NCI-H1105 treated with DMSO at 0.1 percent for 48 hours (cell line): ENCODE results near the gene EFCAB6.

ENCODE experiments used
- DNase-seq: peaks from one replicate; lab custom pipeline; 2025; lab: John Stamatoyannopoulos, UW

The EFCAB6 gene

DNA sequence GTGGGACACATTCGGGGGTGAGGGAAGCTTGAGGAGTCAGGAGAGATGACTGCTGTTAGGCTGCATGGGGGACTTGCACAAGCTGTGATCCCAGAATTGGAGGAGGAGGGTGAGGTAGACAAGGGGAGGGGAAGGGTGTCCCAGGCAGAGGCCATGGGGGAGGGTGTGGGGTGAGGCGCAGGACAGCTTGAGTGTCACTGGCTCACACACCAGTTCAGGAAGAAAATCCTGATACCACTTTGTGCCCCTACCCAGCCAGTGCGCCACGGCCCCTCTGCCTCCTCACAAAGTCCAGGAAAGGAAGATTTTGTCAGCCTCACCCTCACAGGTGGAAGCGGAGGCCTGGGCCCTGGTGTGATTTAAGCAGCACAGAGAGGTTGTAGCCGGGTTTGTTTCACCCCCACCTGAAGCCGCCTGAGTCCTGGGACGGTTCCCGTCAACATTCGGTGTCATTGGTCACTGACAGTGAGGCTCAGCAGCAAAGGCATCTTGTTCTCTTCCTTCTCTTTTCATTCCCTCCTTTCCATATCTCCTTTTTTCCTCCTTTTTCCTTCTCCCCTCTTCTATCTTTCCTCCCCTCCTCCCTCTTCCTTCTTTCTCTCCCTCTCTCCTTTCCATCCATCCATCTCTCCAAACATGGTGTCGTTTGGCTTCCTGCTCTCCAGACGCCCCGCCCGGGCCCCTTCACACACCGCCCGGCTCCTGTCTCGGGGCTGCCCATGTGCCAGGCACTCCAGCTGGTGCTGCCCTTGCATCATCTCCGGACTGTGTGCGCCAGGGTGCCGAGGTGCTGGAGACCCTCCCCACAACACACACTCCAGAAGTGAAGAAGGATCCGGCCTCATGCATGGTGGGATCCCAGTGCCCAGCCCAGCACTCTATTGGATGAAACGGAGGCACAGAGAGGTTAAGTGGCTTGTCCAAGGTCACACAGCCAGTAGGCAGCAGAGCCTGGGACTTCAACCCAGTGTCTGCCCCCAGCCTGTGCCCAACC lies 311.0 kb downstream of the EFCAB6 start:
- DNase-seq: no peak

DNA sequence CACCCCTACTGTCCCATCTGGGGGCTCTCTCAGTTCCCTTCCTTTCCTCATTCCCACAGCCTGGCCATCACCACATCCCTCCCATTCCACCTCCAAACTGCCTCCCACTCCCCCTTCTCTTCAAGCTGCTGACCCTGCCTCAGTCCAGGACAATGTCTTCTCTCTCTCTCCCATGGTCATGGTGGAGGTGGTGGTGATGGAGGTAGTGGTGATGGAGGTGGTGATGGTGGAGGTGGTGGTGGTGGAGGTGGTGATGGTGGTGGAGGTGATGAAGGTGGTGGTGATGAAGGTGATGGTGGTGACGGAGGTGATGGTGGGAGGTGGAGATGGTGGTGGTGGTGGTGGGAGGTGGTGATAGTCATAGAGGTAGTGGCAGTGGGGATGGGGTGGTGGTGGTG lies 313.2 kb downstream of the EFCAB6 start:
- DNase-seq: no peak

DNA sequence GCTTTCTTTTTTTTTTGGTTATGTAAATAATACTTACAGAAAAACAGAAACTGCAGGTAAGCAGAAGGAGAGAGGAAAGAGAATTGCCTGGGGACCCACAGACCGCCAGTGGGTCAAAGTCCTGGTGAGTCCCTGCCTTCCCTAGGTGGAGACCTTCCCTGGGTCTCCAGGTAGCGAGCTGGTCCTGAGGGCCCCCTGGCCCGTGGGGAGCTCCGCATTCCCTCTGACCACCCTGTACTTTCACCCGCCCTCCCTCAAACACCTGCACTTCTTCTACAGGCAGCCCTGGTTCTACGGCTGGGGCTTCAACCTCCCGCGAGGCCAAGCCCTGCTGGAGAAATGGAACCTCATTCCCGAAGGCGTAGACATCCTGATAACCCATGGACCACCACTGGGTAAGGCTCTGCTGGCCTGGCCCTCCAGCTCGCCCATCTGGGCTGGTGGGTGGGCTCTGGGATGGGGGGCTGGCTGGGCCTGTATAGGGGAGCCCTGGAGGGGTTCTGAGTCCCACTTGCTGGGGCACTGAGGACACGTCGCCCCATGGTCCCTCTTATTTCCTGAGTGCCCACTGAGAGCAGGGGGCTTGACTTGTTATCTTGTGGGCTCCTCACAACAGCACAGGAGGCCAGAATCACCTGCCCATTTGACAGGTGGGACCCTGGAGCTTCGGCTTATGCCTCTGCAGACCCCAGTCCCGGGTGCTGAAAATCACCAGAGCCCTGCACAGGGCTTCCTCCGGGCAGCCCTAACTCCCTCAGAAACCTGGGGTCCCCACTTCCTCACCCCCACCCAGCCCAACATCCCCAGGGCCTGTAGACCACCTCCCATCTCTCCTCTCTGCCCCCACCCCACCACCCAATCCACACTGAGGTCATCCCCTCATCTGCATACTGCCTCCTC lies 313.9 kb downstream of the EFCAB6 start:
- no peak for DNase-seq

DNA sequence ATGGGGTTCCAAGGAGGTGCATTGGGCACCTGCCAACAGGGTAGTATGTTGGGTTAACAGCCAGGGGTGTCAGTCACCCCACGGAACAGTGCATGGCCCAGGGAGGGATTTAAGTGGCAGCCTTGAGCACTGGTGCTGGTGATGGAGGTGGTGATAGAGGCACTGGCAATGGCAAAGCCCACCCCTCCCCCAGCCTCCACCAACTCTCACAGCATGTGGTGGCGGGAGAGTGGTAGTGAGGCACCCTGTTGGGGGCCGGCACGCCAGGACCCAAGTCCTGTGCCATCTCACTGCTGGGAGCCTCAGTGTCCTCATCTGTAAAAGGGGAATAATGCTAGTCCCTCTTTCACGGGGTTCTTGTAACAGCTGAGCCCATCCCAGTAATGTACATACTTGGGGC lies 318.8 kb downstream of the EFCAB6 start:
- DNase-seq: no peak

GRCh38 chr22:43491737-43492136 lies 320.4 kb downstream of the EFCAB6 start:
- DNase-seq: no peak

DNA sequence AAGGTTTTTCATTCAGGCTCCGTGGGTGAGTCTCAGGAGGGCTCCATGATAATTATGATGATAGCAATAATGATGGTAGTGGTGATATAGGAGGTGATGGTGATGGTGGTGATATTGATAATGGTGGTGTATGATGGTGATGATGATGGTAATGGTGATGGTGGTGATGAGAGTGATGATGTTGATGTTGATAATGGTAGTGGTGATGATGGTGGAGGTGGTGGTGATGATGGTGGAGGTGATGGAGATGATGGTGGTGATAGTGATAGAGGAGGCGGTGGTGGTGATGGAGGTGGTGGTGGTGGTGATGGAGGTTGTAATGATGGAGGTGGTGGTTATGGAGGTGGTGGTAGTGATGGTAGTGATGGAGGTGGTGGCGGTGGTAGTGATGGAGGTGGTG lies 320.9 kb downstream of the EFCAB6 start:
- DNase-seq: no peak

DNA sequence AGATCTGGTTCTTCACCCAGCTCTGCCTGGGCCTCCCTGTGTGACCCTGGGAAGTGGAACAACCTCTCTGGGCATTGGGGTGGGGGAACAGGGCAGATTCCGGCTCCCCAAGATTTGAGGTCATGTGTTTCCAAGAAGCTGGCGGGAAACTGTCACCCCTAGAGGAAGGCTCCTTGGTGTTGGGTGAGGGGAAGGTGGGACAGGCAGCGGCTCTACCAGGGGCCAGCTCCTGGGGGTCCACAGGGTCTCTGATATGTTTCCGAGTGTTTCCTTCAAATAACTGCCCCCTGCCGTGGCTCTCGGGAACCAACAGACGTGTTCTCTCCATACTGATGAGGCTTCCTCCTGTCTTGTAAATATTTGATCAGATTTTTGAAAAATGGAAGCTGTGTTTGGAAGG lies 321.8 kb downstream of the EFCAB6 start:
- DNase-seq: no peak

DNA sequence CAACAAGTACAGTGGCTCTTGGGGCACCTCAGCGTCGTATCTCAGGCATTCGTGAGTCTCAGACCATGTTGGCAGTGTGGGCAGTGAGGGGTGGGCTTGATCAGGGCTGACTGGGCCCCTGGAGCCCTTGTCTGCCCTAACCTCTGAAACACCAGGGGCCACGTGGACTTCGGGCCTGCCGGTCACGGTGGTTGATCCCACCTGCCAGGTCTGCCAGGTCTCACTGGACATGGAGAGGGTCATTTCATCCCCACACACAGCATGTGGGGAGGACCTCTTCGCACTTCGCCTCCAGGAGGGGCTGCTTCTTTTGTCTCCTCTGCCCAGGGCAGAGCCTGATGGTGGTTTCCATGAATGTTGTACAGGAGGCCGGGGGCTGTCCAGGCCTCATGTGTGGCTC lies 323.2 kb downstream of the EFCAB6 start:
- no peak for DNase-seq

DNA sequence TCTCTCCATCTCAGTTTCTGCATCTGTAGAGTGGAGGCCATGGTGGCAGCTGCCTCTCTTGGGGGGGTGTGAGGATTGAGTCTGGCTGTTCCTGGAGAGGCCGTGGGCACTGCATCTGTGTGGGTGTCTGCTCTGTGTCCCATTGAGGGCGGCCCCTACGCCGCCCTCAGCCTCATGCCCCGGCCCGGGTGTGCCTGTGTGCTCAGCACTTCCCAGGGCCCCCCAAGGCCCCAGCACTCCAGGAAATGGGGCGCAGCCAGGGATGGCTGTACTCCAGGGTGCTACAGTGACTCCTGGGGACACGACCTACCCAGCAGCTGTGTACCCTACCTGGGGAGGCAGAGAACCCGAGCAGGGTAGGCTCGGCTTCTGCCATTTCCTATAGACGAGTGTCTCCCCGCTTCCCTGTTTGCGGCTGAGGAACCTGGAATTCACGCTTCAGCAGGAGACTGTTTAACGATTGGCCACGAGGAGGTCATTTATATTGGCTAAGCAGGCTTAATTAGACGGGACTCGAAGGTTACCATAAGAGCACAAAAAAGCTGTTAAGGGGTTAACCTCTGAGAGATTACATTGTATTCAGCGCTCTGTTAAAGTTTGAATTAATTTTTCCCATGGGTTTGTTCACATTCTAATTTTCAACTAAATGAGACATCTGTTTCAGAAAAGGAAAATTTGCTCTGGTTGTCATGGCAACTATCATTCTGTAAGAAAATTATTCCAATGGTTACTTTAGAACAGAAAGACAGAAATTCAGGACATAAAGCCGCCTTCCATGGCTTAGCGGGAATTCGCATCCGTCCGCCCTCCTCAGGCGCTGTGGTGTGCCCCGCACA lies 323.9 kb downstream of the EFCAB6 start:
- no peak for DNase-seq

GRCh38 chr22:43487311-43488030 lies 324.6 kb downstream of the EFCAB6 start:
- DNase-seq: no peak

GRCh38 chr22:43485502-43486089 lies 326.5 kb downstream of the EFCAB6 start:
- no peak for DNase-seq

DNA sequence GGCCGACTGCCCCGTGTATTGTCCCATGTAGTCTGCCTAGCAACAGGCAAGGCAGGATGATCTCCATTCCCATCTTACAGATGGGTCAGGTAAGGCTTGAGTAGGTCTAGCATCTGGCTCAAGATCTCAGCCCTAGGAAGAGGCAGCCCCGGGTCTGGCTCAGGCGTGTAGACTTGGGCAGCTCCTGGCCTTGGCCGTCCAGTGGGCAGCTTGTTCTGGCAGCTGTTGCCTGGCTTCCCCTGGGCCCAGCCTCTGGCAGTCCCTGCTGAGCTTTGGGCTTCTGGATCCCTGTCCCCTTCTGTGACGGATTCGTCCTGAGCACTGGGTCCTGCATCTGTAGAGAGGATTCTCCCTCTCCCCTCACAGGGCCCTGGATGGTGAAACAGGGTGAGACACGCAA lies 327.9 kb downstream of the EFCAB6 start:
- DNase-seq: no peak

DNA sequence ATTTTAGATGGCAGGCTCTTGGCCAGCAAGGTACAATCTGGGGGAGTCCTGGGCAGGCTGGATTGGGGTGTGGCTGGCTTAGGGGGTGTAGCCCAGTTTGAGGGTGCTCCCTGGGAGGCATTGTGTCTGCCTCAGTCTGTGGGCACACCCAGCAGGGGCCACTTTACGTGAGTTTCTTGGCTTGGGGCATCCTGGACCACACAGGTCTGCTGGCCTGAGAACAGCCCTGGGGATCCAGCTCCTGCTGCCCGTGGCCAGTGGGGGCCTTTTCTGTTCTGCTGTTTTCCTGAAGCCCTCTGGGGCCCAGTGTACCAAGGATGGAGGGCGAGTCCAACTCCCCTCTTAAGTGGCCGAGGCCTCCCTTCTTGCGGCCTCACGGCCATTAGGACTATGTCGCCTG lies 328.4 kb downstream of the EFCAB6 start:
- DNase-seq: no peak

GRCh38 chr22:43483266-43483665 lies 328.8 kb downstream of the EFCAB6 start:
- DNase-seq: no peak

GRCh38 chr22:43482318-43482625 lies 329.8 kb downstream of the EFCAB6 start:
- DNase-seq: no peak

- DNase-seq: peak; percentile 40
Observed at GRCh38 chr22:43481568-43482317, 330.4 kb downstream of the EFCAB6 start.

- no peak for DNase-seq
Observed at GRCh38 chr22:43479962-43480361, 332.1 kb downstream of the EFCAB6 start.

DNA sequence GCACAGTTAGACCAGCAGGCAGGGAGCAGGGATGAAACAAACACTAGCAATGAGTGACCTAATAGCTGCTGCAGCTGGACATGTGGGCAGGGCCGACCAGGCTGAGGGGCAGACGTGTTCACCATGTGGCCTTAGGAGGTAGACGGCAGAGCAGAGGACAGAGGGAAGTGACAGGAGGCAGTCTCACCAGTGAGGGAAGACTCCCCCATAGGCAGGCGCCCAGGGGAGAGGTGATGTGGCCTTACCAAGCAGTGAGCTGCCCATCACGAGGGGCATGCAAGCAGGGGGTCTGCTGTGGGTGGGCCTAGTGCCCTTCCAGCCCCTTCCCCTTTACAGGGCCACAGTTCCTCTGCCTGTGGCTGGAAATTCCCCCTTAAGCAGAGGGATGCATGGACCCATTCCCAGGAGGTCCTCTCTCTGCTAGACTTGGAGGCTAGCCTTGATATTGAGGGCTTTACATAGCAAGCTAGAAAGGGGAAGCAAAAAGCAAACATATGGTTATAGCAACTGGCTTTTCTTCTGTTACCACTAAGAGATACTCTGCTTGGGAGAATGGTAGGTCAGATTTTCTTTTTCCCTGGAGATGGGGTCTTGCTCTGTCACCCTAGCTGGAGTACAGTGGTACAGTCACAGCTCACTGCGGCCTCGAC lies 332.7 kb downstream of the EFCAB6 start:
- no peak for DNase-seq
